GM12878 (cell line): ENCODE results near the gene COL7A1. TPM values are rescaled to one million over a fixed set of nuclear protein-coding genes. Genes with fewer than 3 reads are reported as not detected.

Source experiments
- ATAC-seq: fragments of 200-7000 bp; cut with Tn5 transposase; 3 replicates; pipeline ENCODE4 v1.9.1; 2020; ENCODE audit warnings: mild to moderate bottlenecking, moderate library complexity
- BruUV-seq: library from RNA; stranded (reverse); fragments of 400-500 nt; replicated peaks from 2 replicates; lab custom pipeline; 2021; lab: Mats Ljungman, UMichigan
- CTCF ChIA-PET: fragments of 300-600 bp; sonication (Branson Sonifier 250); formaldehyde crosslinking; extraction: SDS; loops from one replicate; lab custom pipeline; 2021; ENCODE audit warnings: inconsistent platforms; lab: Yijun Ruan, JAX
- POLR2A ChIA-PET: fragments of 350-600 bp; formaldehyde crosslinking; extraction: SDS; loops from one replicate; lab custom pipeline; 2021; ENCODE audit warnings: inconsistent platforms; lab: Charles Lee
- RAD21 ChIA-PET: fragments of 300-600 bp; sonication (Branson Sonifier 250); formaldehyde crosslinking; loops from one replicate; lab custom pipeline; 2023; ENCODE audit warnings: antibody characterized with exemption; ENCODE audit not compliant: unreplicated experiment; lab: Charles Lee
- SMC1A ChIA-PET: fragments of 300-600 bp; sonication (Branson Sonifier 250); formaldehyde crosslinking; loops from one replicate; lab custom pipeline; 2023; ENCODE audit not compliant: unreplicated experiment, uncharacterized antibody; lab: Charles Lee
- DNase-seq: peaks from one replicate; pipeline ENCODE4 v3.0.0-alpha.2; 2011; ENCODE audit warnings: low read depth, low spot score
- FAIRE-seq: peaks from 3 replicates; lab custom pipeline; 2011; peaks lifted over from hg19 to GRCh38; lab: Jason Lieb, UNC
- H2AFZ ChIP-seq: 2 replicates; pipeline ENCODE4 v1.6.0; 2011; ENCODE audit warnings: low read depth, low read length, control low read depth; ENCODE audit not compliant: control insufficient read depth
- H3K27ac ChIP-seq: 2 replicates; pipeline ENCODE4 v1.5.1; 2011; ENCODE audit warnings: control low read depth; ENCODE audit not compliant: control insufficient read depth, insufficient read depth
- H3K27me3 ChIP-seq, 2 experiments: replicated peaks in 1 of 2; 2 replicates each; pipeline versions ENCODE4 v1.6.0 to v1.6.1; 2011; ENCODE audit warnings: low read length in 1 of 2; ENCODE audit not compliant: control insufficient read depth in 2 of 2, insufficient read depth in 2 of 2
- H3K36me3 ChIP-seq, 2 experiments: 2 replicates each; pipeline ENCODE4 v1.5.1; 2011; ENCODE audit warnings: low read length in 1 of 2; ENCODE audit not compliant: control insufficient read depth in 2 of 2, insufficient read depth in 2 of 2
- H3K4me1 ChIP-seq: 2 replicates; pipeline ENCODE4 v1.6.1; 2011; ENCODE audit warnings: mild to moderate bottlenecking, low read length, moderate library complexity, mixed read lengths; ENCODE audit not compliant: control insufficient read depth, insufficient read depth
- H3K4me2 ChIP-seq: 2 replicates; pipeline ENCODE4 v1.6.0; 2011; ENCODE audit warnings: control low read depth; ENCODE audit not compliant: control insufficient read depth, insufficient read depth
- H3K4me3 ChIP-seq: fragments of 200-600 bp; sonication (generic); 2 replicates; pipeline ENCODE4 v1.5.1; 2016
- H3K79me2 ChIP-seq: 2 replicates; pipeline ENCODE4 v1.6.0; 2011; ENCODE audit warnings: low read length; ENCODE audit not compliant: control insufficient read depth, insufficient read depth
- H3K9ac ChIP-seq: 2 replicates; pipeline ENCODE4 v1.8.0; 2011; ENCODE audit warnings: low read length, control low read depth, mixed read lengths; ENCODE audit not compliant: control insufficient read depth, insufficient read depth
- H3K9me3 ChIP-seq: replicated peaks from 3 replicates; pipeline ENCODE4 v1.5.1; 2011; ENCODE audit warnings: mild to moderate bottlenecking, low read length; ENCODE audit not compliant: control insufficient read depth, insufficient read depth
- H4K20me1 ChIP-seq: 2 replicates; pipeline ENCODE4 v1.6.0; 2011; ENCODE audit not compliant: control insufficient read depth, insufficient read depth
- ATF7 ChIP-seq: fragments of 450-650 bp; IDR thresholded peaks from 2 replicates; pipeline ENCODE4 v1.6.1; 2016; ENCODE audit warnings: low read depth, mild to moderate bottlenecking
- CBX5 ChIP-seq: sonication (generic); IDR thresholded peaks from 2 replicates; pipeline ENCODE4 v1.6.1; 2016; ENCODE audit warnings: low read depth, moderate library complexity, mild to moderate bottlenecking, inconsistent platforms
- HCFC1 ChIP-seq: fragments of 150-350 bp; IDR thresholded peaks from 2 replicates; pipeline ENCODE4 v1.6.1; 2014; ENCODE audit warnings: low read length
- HDGF ChIP-seq: fragments of 450-650 bp; IDR thresholded peaks from 2 replicates; pipeline ENCODE4 v1.6.1; 2016; ENCODE audit warnings: antibody characterized with exemption
- IKZF1 ChIP-seq: fragments of 450-650 bp; conservative IDR thresholded peaks from 2 replicates; pipeline ENCODE4 v1.6.1; 2017; ENCODE audit warnings: antibody characterized with exemption, mild to moderate bottlenecking
- LARP7 ChIP-seq: fragments of 450-650 bp; IDR thresholded peaks from 2 replicates; pipeline ENCODE4 v1.6.1; 2017; ENCODE audit warnings: mild to moderate bottlenecking
- NFYB ChIP-seq: IDR thresholded peaks from 2 replicates; pipeline ENCODE4 v1.6.1; 2011; ENCODE audit warnings: low read depth, mild to moderate bottlenecking, low read length, improper control_type of control experiment, moderate library complexity; ENCODE audit not compliant: insufficient read depth
- PML ChIP-seq: IDR thresholded peaks from 2 replicates; pipeline ENCODE4 v1.6.1; 2012; ENCODE audit warnings: low read length, inconsistent platforms
- RB1 ChIP-seq: fragments of 450-650 bp; formaldehyde crosslinking; IDR thresholded peaks from 2 replicates; pipeline ENCODE4 v1.6.1; 2017; ENCODE audit warnings: mild to moderate bottlenecking, borderline replicate concordance
- SIN3A ChIP-seq: IDR thresholded peaks from 2 replicates; pipeline ENCODE4 v1.6.1; 2012; ENCODE audit warnings: low read depth, low read length, improper control_type of control experiment
- SPI1 ChIP-seq: IDR thresholded peaks from 2 replicates; pipeline ENCODE4 v1.6.1; 2011; ENCODE audit warnings: low read depth, mild to moderate bottlenecking, low read length, moderate library complexity, borderline replicate concordance; ENCODE audit not compliant: insufficient read depth
- SREBF1 ChIP-seq: IDR thresholded peaks from 2 replicates; pipeline ENCODE4 v1.6.1; 2012; ENCODE audit warnings: mild to moderate bottlenecking, low read length
- SUZ12 ChIP-seq: fragments of 200-600 bp; sonication (generic); IDR thresholded peaks from one replicate; pipeline ENCODE4 v1.6.1; 2018; ENCODE audit warnings: antibody characterized with exemption, mild to moderate bottlenecking; ENCODE audit not compliant: unreplicated experiment
- WRNIP1 ChIP-seq: IDR thresholded peaks from 2 replicates; pipeline ENCODE4 v1.6.1; 2011; ENCODE audit warnings: low read depth, low read length, improper control_type of control experiment, borderline replicate concordance
- ZNF207 ChIP-seq: fragments of 450-650 bp; IDR thresholded peaks from 2 replicates; pipeline ENCODE4 v1.6.1; 2014; ENCODE audit warnings: antibody characterized with exemption, mild to moderate bottlenecking, borderline replicate concordance
- WGBS: methylation state at CpG from one replicate; pipeline ENCODE4 v1.1.6; 2016; ENCODE audit warnings: low lambda C conversion rate; ENCODE audit not compliant: insufficient replicate concordance, insufficient coverage; ENCODE audit errors: missing lambda C conversion rate; 5-methylcytosine and 5-hydroxymethylcytosine counted together
- in situ Hi-C: fragments of 300-500 bp; cut with MboI; formaldehyde crosslinking; loops from 9 replicates; pipeline ENCODE4 v1.14.3; 2018; ENCODE audit warnings: mixed read lengths
- intact Hi-C: fragments of 100-400 bp; cut with micrococcal nuclease; formaldehyde crosslinking; loops from one replicate; pipeline ENCODE4 v1.14.2; 2022; ENCODE audit not compliant: unreplicated experiment
- polyA plus RNA-seq, 11 experiments: library from polyadenylated mRNA; depleted of rRNA in 4 of 11; unstranded in 6 of 11; stranded (reverse) in 5 of 11; fragments of >200 nt; fragmentation: Nextera tagmentation in 4 of 11; fragmentation: Illumina TruSeq in 1 of 11; extraction: Ambion mirVana in 4 of 11; extraction: Trizol in 1 of 11; gene quantifications; 1 replicate in 1 of 11; 2 replicates in 10 of 11; pipeline versions ENCODE4 v1.2.1 to v1.2.3, GENCODE V29; 2011 to 2016; ENCODE audit warnings: inconsistent platforms in 2 of 11, missing spikeins in 2 of 11, low read depth in 1 of 11
- total RNA-seq, 4 experiments: library from RNA; depleted of rRNA in 3 of 4; stranded (reverse); fragments of >200 nt in 3 of 4; fragmentation: Illumina TruSeq in 1 of 4; extraction: Trizol in 1 of 4; gene quantifications; 2 replicates each; pipeline versions ENCODE4 v1.2.1 to v1.2.3, GENCODE V29; 2013 to 2021
- TF ChIP-seq, protein P1 (sequence below): IDR thresholded peaks from 2 replicates; pipeline ENCODE4 v1.6.1; 2011; ENCODE audit warnings: borderline replicate concordance, low read depth, mild to moderate bottlenecking, moderate library complexity, low read length; ENCODE audit not compliant: insufficient read depth, poor library complexity, severe bottlenecking
- TF ChIP-seq, protein P2 (sequence below), 3 experiments: IDR thresholded peaks in 2 of 3; conservative IDR thresholded peaks in 1 of 3; 2 replicates each; pipeline ENCODE4 v1.5.1; 2011; ENCODE audit warnings: low read depth in 3 of 3, low read length in 3 of 3, mild to moderate bottlenecking in 3 of 3, control low read depth in 2 of 3, moderate library complexity in 2 of 3, inconsistent platforms in 1 of 3, mixed read lengths in 1 of 3; ENCODE audit not compliant: control insufficient read depth in 2 of 3, insufficient read depth in 1 of 3; ENCODE audit errors: extremely low read depth in 1 of 3
- TF ChIP-seq, protein P3 (sequence below): IDR thresholded peaks from 2 replicates; pipeline ENCODE4 v1.6.1; 2012; ENCODE audit warnings: low read depth, low read length, improper control_type of control experiment
- TF ChIP-seq, protein P4 (sequence below): fragments of 450-650 bp; IDR thresholded peaks from 2 replicates; pipeline ENCODE4 v1.6.1; 2017; ENCODE audit warnings: low read depth, mild to moderate bottlenecking, moderate library complexity

Gene COL7A1
- total and polyA plus RNA-seq, 10 of the 15 experiments (the other 5 are each of a cell fraction or from before 2014, with no cell fraction given) = 0.01 to 1.9 (median 0.29) TPM; not detected in 1

DNA sequence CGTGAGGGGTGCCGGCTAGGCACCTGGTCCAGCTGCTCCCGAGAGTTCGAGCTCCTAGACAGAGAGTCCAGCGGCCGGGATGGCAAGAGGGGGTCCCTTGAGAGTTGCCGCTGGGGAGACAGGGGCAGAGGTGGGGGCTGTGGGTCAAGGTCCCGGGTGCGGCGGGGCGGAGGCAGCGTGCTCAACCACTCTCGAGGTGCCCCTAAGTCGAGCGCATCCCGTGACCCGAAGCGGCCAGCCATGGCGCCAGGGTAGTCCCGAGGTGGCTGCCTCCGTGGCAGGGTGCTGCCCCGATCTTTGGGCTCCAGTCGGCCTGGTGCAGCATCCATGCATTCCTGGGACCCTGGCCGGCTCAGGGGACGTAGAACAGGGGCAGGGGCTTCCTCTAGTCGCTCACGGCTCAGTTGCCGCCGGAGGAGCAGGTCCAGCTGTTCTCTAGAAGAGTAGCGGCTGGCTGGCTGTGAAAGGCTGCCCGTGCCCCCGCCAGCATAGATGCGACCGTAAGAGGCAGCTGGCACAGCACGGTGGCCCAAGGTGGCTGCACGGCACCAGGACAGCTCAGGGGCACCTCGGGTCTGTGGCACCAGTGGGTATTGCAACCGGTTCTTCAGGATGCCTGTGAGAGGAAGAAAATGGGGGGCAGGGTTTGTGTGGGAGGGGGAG is 44.9 kb upstream of the COL7A1 start:
- ATAC-seq = no peak
- no peak overlapping the region for H3K9ac ChIP-seq
- CTCF ChIA-PET = no interaction called here
- no peak for TF ChIP-seq HDGF
- TF ChIP-seq, protein P1, sequence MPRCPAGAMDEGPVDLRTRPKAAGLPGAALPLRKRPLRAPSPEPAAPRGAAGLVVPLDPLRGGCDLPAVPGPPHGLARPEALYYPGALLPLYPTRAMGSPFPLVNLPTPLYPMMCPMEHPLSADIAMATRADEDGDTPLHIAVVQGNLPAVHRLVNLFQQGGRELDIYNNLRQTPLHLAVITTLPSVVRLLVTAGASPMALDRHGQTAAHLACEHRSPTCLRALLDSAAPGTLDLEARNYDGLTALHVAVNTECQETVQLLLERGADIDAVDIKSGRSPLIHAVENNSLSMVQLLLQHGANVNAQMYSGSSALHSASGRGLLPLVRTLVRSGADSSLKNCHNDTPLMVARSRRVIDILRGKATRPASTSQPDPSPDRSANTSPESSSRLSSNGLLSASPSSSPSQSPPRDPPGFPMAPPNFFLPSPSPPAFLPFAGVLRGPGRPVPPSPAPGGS = no peak
- no peak for TF ChIP-seq LARP7
- no peak for TF ChIP-seq ZNF207
- no peak for TF ChIP-seq SPI1
- TF ChIP-seq WRNIP1 = no peak
- TF ChIP-seq, protein P2, sequence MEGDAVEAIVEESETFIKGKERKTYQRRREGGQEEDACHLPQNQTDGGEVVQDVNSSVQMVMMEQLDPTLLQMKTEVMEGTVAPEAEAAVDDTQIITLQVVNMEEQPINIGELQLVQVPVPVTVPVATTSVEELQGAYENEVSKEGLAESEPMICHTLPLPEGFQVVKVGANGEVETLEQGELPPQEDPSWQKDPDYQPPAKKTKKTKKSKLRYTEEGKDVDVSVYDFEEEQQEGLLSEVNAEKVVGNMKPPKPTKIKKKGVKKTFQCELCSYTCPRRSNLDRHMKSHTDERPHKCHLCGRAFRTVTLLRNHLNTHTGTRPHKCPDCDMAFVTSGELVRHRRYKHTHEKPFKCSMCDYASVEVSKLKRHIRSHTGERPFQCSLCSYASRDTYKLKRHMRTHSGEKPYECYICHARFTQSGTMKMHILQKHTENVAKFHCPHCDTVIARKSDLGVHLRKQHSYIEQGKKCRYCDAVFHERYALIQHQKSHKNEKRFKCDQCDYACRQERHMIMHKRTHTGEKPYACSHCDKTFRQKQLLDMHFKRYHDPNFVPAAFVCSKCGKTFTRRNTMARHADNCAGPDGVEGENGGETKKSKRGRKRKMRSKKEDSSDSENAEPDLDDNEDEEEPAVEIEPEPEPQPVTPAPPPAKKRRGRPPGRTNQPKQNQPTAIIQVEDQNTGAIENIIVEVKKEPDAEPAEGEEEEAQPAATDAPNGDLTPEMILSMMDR (IDR thresholded peaks at IDR 0.05 in 2 of 3, conservative IDR thresholded peaks at IDR 0.05 in 1 of 3; ENCODE audit: control insufficient read depth in 2 of 3, extremely low read depth in 1 of 3, insufficient read depth in 1 of 3, low read depth in 3 of 3, low read length in 3 of 3) = no peak
- no peak for TF ChIP-seq PML
- no peak for TF ChIP-seq ATF7
- no peak for TF ChIP-seq HCFC1
- TF ChIP-seq IKZF1 = no peak
- no peak for TF ChIP-seq RB1
- no peak for TF ChIP-seq CBX5
- TF ChIP-seq SIN3A = no peak
- no peak for TF ChIP-seq SUZ12
- TF ChIP-seq, protein P3, sequence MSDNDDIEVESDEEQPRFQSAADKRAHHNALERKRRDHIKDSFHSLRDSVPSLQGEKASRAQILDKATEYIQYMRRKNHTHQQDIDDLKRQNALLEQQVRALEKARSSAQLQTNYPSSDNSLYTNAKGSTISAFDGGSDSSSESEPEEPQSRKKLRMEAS = no peak
- TF ChIP-seq NFYB = no peak
- TF ChIP-seq, protein P4, sequence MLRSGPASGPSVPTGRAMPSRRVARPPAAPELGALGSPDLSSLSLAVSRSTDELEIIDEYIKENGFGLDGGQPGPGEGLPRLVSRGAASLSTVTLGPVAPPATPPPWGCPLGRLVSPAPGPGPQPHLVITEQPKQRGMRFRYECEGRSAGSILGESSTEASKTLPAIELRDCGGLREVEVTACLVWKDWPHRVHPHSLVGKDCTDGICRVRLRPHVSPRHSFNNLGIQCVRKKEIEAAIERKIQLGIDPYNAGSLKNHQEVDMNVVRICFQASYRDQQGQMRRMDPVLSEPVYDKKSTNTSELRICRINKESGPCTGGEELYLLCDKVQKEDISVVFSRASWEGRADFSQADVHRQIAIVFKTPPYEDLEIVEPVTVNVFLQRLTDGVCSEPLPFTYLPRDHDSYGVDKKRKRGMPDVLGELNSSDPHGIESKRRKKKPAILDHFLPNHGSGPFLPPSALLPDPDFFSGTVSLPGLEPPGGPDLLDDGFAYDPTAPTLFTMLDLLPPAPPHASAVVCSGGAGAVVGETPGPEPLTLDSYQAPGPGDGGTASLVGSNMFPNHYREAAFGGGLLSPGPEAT = no peak
- TF ChIP-seq SREBF1 = no peak

More for the DNA sequence above, 44.9 kb upstream of the COL7A1 start:
- H3K4me1 ChIP-seq = peaks cover 5% of the 10 kb centered on the region; the same call in 1 of the 2 replicates
- no peak overlapping the region for H2AFZ ChIP-seq
- intact Hi-C loops = no loop called here
- ChIA-PET SMC1A (no interaction called here), POLR2A (no interaction called here), RAD21 (no interaction called here)
- in situ Hi-C loops = no loop called here
- no peak for FAIRE-seq
- H3K9me3 ChIP-seq = no peaks in the 10 kb centered on the region
- H3K27ac ChIP-seq = no peak overlapping the region
- H3K27me3 ChIP-seq = no peaks in the 10 kb centered on the region
- 59% methylated on average over 38 of the region's 38 CpGs for WGBS
- DNase-seq = no peak
- BruUV-seq = no TSS peak
- no peaks in the 10 kb centered on the region for H3K36me3 ChIP-seq
- H3K79me2 ChIP-seq = no peaks in the 10 kb centered on the region; the same call in 1 of the 2 replicates
- H3K4me2 ChIP-seq = no peak overlapping the region
- H3K4me3 ChIP-seq = no peak overlapping the region
- H4K20me1 ChIP-seq = no peaks in the 10 kb centered on the region
